Right lobe of liver (tissue), 6 donors: ENCODE measurements around the gene LSM3. TPM values are rescaled to one million over a fixed set of nuclear protein-coding genes. Genes with fewer than 3 reads are reported as not detected.

Experiments used
- ATAC-seq, 4 donors: fragments of 200-7000 bp; cut with Tn5 transposase; one replicate each; pipeline ENCODE4 v1.9.1; 2020; ENCODE audit warnings: mild to moderate bottlenecking in 4 of 4, moderate library complexity in 4 of 4
- DNase-seq, 3 donors: peaks; one replicate each; pipeline ENCODE4 v3.0.0-alpha.2; 2020
- H3K27ac ChIP-seq, 3 donors: fragments of 200-600 bp; one replicate each; pipeline ENCODE4 v1.8.0; 2022
- H3K27me3 ChIP-seq, 2 donors: fragments of 200-600 bp; one replicate each; pipeline ENCODE4 v1.8.0; 2022
- H3K36me3 ChIP-seq, 4 donors: fragments of 200-600 bp; sonication (generic) in 1 of 4; one replicate each; pipeline versions ENCODE4 v1.5.1 to v1.8.0; 2017 to 2022; ENCODE audit warnings: control low read depth in 1 of 4
- H3K4me1 ChIP-seq, 4 donors: fragments of 200-600 bp; sonication (generic) in 1 of 4; one replicate each; pipeline versions ENCODE4 v1.5.1 to v1.8.0; 2017 to 2022; ENCODE audit warnings: control low read depth in 1 of 4
- H3K4me3 ChIP-seq, 3 donors: fragments of 200-600 bp; one replicate each; pipeline ENCODE4 v1.8.0; 2022
- H3K9me3 ChIP-seq, 4 donors: fragments of 200-600 bp; sonication (generic) in 1 of 4; one replicate each; pipeline versions ENCODE4 v1.5.1 to v1.8.0; 2017 to 2022; ENCODE audit warnings: control low read depth in 1 of 4
- POLR2A ChIP-seq: fragments of 450-650 bp; IDR thresholded peaks from one replicate; pipeline ENCODE4 v1.6.1; 2017; ENCODE audit warnings: antibody characterized with exemption, mild to moderate bottlenecking
- WGBS: methylation state at CpG from one replicate; pipeline ENCODE4 v1.1.6; 2018; ENCODE audit warnings: low coverage, low lambda C conversion rate; ENCODE audit not compliant: insufficient coverage; ENCODE audit errors: missing lambda C conversion rate; 5-methylcytosine and 5-hydroxymethylcytosine counted together
- intact Hi-C, 2 donors: fragments of 100-400 bp; cut with DNase I; formaldehyde crosslinking; loops; one replicate each; pipeline versions ENCODE4 v1.11.2 to v1.14.1; 2022
- total RNA-seq, 6 experiments: library from RNA; depleted of rRNA in 2 of 6; stranded (reverse); fragments of >200 nt in 2 of 6; fragmentation: NEBNext Ultra II Directional in 3 of 6; extraction: Animal tissue kit (Norgen Biotek cat#: 25700) in 3 of 6; gene quantifications; one replicate each; pipeline versions ENCODE4 v1.1.0 to v1.2.4, GENCODE V29; 2016 to 2023
- TF ChIP-seq, protein P1 (sequence below), 4 donors: fragments of 200-600 bp in 3 of 4; fragments of 450-650 bp in 1 of 4; IDR thresholded peaks; one replicate each; pipeline versions ENCODE4 v1.5.1 to v1.8.0; 2016 to 2022; ENCODE audit warnings: antibody characterized with exemption in 4 of 4, mild to moderate bottlenecking in 2 of 4
- donor health status: DM: no; HTN: yes; CAD: no.
- donor health status: DM: no; HTN: no; CAD: no.
- donor health status: DM: no; HTN: no; CAD: no.
- donor health status: DM: no; HTN: yes; CAD: no.
- donor health status: DM: no; HTN: yes; CAD: no.

Gene LSM3
- total RNA-seq, 6 experiments from 2014 or later, result 4.5 to 7.4 (median 6.1) TPM

DNA sequence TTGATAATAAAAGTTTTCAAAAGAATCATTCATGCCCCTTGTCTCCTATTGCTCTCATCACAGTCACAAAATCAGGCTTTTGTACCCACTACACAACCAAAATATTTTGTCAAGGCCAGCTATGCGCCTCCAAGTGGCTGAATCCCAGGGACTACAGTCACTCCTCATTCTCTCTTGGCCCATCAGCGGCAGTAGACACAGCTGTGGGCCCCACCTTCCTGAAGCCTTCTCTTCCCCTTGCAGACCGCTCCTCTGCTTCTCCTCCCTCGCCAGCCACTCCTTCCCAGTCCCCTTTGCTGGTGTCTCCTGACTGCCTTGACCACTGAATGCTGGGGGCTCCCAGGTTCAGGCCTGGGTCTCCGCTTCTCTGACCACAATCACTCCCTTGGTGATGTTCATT is 52.1 kb downstream of the LSM3 start:
- Histone ChIP-seq H3K27ac (no peak overlapping the region), H3K36me3 (no peaks in the 10 kb centered on the region), H3K9me3 (no peaks in the 10 kb centered on the region), H3K4me1 (no peaks in the 10 kb centered on the region), H3K27me3 (no peaks in the 10 kb centered on the region), H3K4me3 (no peak overlapping the region)
- ATAC-seq (no peak), DNase-seq (no peak)
- TF ChIP-seq, protein P1, sequence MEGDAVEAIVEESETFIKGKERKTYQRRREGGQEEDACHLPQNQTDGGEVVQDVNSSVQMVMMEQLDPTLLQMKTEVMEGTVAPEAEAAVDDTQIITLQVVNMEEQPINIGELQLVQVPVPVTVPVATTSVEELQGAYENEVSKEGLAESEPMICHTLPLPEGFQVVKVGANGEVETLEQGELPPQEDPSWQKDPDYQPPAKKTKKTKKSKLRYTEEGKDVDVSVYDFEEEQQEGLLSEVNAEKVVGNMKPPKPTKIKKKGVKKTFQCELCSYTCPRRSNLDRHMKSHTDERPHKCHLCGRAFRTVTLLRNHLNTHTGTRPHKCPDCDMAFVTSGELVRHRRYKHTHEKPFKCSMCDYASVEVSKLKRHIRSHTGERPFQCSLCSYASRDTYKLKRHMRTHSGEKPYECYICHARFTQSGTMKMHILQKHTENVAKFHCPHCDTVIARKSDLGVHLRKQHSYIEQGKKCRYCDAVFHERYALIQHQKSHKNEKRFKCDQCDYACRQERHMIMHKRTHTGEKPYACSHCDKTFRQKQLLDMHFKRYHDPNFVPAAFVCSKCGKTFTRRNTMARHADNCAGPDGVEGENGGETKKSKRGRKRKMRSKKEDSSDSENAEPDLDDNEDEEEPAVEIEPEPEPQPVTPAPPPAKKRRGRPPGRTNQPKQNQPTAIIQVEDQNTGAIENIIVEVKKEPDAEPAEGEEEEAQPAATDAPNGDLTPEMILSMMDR (IDR thresholded peaks at IDR 0.05), result no peak
- TF ChIP-seq POLR2A, result no peak
- intact Hi-C loops, result no loop called here
- 85% methylated on average over 5 of the region's 5 CpGs for WGBS

GRCh38 chr3:14231145-14231990 is 52.8 kb downstream of the LSM3 start:
- H3K27ac ChIP-seq, result no peak overlapping the region
- WGBS, result 73% methylated on average over 9 of the region's 9 CpGs
- no peak overlapping the region for H3K4me3 ChIP-seq
- H3K4me1 ChIP-seq, result no peaks in the 10 kb centered on the region
- TF ChIP-seq POLR2A, result no peak
- TF ChIP-seq, protein P1 (IDR thresholded peaks at IDR 0.05), result no peak
- intact Hi-C loops, result no loop called here
- ATAC-seq (no peak), DNase-seq (no peak)
- no peaks in the 10 kb centered on the region for H3K9me3 ChIP-seq
- H3K36me3 ChIP-seq, result no peaks in the 10 kb centered on the region
- no peaks in the 10 kb centered on the region for H3K27me3 ChIP-seq

DNA sequence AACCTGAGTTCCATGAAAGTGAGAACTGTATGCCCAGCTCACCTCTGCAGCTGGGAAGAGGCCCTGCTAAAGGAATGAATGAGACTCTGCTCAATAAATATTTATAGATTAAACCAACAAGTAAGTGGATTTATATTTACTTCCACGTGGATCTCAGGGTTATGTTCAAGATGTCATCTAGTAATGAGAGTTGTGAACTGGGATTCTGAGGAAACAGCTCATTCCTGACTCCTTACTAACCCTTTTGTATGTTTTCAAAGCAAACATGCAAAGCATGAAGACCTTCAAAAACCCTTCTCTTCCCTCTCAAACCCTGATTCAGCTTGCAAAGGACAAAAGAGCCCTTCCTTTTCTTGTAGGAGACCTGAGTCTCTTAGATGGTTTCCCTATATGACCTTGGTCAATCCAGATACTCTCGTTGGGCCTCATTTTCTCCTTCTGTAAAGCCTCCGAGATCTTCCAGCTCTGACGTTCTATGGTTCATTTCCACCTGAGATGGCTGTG is 53.4 kb downstream of the LSM3 start:
- ATAC-seq, result no peak
- TF ChIP-seq, protein P1 (IDR thresholded peaks at IDR 0.05), result no peak
- TF ChIP-seq POLR2A, result no peak
- intact Hi-C loops, result no loop called here
- Histone ChIP-seq H3K4me1 (no peaks in the 10 kb centered on the region), H3K27ac (no peak overlapping the region), H3K9me3 (no peaks in the 10 kb centered on the region), H3K27me3 (no peaks in the 10 kb centered on the region), H3K36me3 (no peaks in the 10 kb centered on the region), H3K4me3 (no peak overlapping the region)
- 50% methylated on average over 4 of the region's 4 CpGs for WGBS
- DNase-seq, result no peak

- Histone ChIP-seq H3K36me3 (no peaks in the 10 kb centered on the region), H3K4me1 (no peaks in the 10 kb centered on the region), H3K9me3 (no peaks in the 10 kb centered on the region), H3K27me3 (no peaks in the 10 kb centered on the region), H3K4me3 (no peak overlapping the region), H3K27ac (no peak overlapping the region)
- ATAC-seq (peak in 2 of 4 donors; percentile 25 to 41), DNase-seq (no peak)
- 67% methylated on average over 11 of the region's 12 CpGs for WGBS
- TF ChIP-seq, protein P1 (IDR thresholded peaks at IDR 0.05), result no peak
- TF ChIP-seq POLR2A, result no peak
- intact Hi-C loops, result no loop called here
Measured at GRCh38 chr3:14234251-14235002, 55.8 kb downstream of the LSM3 start.
